CD1c-positive myeloid dendritic cell (primary cell): ENCODE data around the gene PAN3.
"Not testable (repeated sequence)": the region's sequence is repeated elsewhere in the genome, so short reads cannot be mapped to it uniquely, and the experiment has no call there.

Source experiments
- DNase-seq: peaks from one replicate; pipeline ENCODE4 v3.0.0-alpha.2; 2016; ENCODE audit errors: extremely low spot score

The PAN3 gene

GRCh38 chr13:28138012-28138755, at the start of gene PAN3:
PAN3 (plus strand) TSS chr13:28138545; CDS start chr13:28138658, 113 bp downstream.
- peak; percentile 96 for DNase-seq

- no peak for DNase-seq
Observed at GRCh38 chr13:28089065-28089464, 49.3 kb upstream of the PAN3 start.

- DNase-seq, result no peak
Observed at GRCh38 chr13:28092431-28092830, 45.9 kb upstream of the PAN3 start.

- DNase-seq, result peak; percentile 11
Observed at GRCh38 chr13:28093881-28094280, 44.5 kb upstream of the PAN3 start.

- DNase-seq, result peak; percentile 24
Observed at GRCh38 chr13:28094306-28094705, 44.0 kb upstream of the PAN3 start.

GRCh38 chr13:28097503-28097902, 40.8 kb upstream of the PAN3 start:
- no peak for DNase-seq

- no peak for DNase-seq
Observed at GRCh38 chr13:28099396-28100149, 38.8 kb upstream of the PAN3 start.

- DNase-seq, result peak; percentile 56
Observed at GRCh38 chr13:28100150-28101121, 37.9 kb upstream of the PAN3 start, which contains the start of gene FLT3. FLT3 (minus strand) TSS chr13:28100576; CDS start chr13:28100510, 66 bp downstream.

GRCh38 chr13:28101886-28102285, 36.5 kb upstream of the PAN3 start:
- not testable (repeated sequence) for DNase-seq

GRCh38 chr13:28106976-28107375, 31.4 kb upstream of the PAN3 start:
- DNase-seq, result no peak

GRCh38 chr13:28110414-28110813, 27.9 kb upstream of the PAN3 start:
- no peak for DNase-seq

GRCh38 chr13:28116736-28117135, 21.6 kb upstream of the PAN3 start:
- DNase-seq, result no peak

- DNase-seq, result no peak
Observed at GRCh38 chr13:28117689-28118377, 20.5 kb upstream of the PAN3 start.

GRCh38 chr13:28120317-28120716, 18.0 kb upstream of the PAN3 start:
- no peak for DNase-seq

GRCh38 chr13:28121224-28121623, 17.1 kb upstream of the PAN3 start:
- DNase-seq, result no peak

GRCh38 chr13:28128030-28128429, 10.3 kb upstream of the PAN3 start:
- no peak for DNase-seq

GRCh38 chr13:28128926-28129325, 9.4 kb upstream of the PAN3 start:
- DNase-seq, result no peak

GRCh38 chr13:28129911-28130693, 8.2 kb upstream of the PAN3 start:
- DNase-seq, result no peak

- DNase-seq, result no peak
Observed at GRCh38 chr13:28131646-28132045, 6.7 kb upstream of the PAN3 start.

GRCh38 chr13:28136916-28137315, 1.4 kb upstream of the PAN3 start:
- no peak for DNase-seq
